ENCODE measurements around the gene FSTL4. TPM values are rescaled to one million over a fixed set of nuclear protein-coding genes. Genes with fewer than 3 reads are reported as not detected.

FSTL4 gene
- total and polyA plus RNA-seq, 9 donors: 0.07 to 0.22 (median 0.15) TPM; not detected in 4

DNA sequence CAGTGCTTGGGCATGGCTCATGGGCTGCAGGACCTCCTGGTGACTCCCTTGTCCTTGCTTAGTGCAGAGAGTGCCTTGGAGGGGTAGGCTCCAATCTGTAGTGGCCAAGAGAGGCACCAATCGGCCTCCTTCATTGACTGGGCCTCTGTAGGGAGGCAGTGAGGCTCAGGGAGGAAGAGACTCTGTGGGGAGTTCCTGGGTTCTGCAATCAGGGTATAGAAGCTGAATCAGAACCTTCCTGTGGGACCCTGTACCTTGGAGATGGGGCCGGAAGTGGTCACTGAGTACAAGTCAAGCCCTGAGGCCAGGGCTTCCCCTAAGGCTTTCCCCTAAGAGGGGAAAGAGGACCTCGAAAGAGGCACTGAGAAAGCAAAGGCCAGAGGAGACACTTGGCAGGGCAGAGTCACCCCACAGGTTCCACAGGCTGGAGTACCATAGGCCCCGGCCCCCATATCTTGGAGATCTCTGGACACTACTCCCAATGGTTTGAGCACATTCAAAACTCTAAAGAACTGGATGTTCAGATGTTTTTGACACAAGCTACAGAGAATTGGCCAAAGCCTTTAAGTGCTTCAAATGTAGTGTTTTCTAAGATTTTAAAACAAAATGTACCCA lies 370.0 kb downstream of the FSTL4 start:
- WGBS, 3 donors: 86 to 92% (median 87%) methylated on average over 4 of the region's 4 CpGs
- no peak overlapping the region for H3K27ac ChIP-seq
- DNase-seq: no peak

DNA sequence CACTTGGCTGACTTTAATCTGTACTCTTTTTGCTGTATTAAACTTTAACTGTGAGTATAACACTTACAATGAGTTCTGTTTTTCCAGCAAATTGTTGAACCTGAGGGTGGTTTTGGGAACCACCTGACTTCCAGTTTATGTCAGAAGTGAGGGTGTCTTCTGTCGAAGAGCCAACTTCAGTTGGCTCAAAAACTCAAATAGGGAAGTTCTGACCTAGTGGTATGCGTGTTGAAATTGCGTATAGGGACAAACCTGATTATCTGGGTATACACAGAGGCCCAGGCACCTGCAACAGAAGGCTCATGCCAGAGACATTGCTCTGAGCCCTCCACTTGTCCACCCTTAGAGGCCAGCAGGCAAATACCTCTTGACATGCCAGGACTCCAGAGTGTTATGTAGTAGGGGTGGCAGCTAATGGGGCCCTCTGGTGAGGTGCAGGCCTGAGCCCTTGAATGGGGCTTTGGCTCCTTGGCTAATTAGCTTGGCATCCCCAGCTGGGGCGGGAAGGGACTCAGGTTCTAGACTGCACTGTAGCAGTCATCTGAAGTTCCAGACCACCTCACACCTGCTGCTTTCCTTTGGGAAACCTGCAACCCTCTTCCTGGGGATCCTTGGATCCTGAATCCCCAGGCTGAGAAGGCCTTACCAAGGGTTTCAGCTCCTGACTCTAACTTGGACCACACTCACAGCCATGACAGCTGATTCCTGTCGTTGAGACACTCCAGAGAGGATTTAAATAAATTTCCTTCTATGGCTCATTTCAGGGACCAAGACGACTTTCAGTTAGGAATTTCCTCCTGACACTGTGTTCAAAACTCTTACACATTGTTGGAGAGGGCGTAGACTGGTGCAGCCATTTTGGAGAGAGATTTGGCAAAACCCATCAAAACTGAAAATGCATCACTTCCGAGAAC lies 370.9 kb downstream of the FSTL4 start:
- Histone ChIP-seq H3K27ac (no peak overlapping the region), H3K27me3 (no peaks in the 10 kb centered on the region), H3K4me3 (no peak overlapping the region), H3K4me1 (ENCODE audit: insufficient read depth) (no peaks in the 10 kb centered on the region), H3K9me3 (no peaks in the 10 kb centered on the region), H3K36me3 (no peaks in the 10 kb centered on the region)
- intact Hi-C loops (cut with DNase I): no loop called here
- WGBS, 3 donors: 81 to 89% (median 82%) methylated on average over 8 of the region's 8 CpGs
- TF ChIP-seq POLR2A (IDR thresholded peaks at IDR 0.05) (no peak), EP300 (IDR thresholded peaks at IDR 0.05) (no peak)
- TF ChIP-seq, protein P1, sequence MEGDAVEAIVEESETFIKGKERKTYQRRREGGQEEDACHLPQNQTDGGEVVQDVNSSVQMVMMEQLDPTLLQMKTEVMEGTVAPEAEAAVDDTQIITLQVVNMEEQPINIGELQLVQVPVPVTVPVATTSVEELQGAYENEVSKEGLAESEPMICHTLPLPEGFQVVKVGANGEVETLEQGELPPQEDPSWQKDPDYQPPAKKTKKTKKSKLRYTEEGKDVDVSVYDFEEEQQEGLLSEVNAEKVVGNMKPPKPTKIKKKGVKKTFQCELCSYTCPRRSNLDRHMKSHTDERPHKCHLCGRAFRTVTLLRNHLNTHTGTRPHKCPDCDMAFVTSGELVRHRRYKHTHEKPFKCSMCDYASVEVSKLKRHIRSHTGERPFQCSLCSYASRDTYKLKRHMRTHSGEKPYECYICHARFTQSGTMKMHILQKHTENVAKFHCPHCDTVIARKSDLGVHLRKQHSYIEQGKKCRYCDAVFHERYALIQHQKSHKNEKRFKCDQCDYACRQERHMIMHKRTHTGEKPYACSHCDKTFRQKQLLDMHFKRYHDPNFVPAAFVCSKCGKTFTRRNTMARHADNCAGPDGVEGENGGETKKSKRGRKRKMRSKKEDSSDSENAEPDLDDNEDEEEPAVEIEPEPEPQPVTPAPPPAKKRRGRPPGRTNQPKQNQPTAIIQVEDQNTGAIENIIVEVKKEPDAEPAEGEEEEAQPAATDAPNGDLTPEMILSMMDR (IDR thresholded peaks at IDR 0.05): no peak
- DNase-seq: no peak

More for the DNA sequence above, 370.0 kb downstream of the FSTL4 start:
- TF ChIP-seq EP300 (IDR thresholded peaks at IDR 0.05) (no peak), POLR2A (IDR thresholded peaks at IDR 0.05) (no peak)
- TF ChIP-seq, protein P1 (IDR thresholded peaks at IDR 0.05): no peak
- Histone ChIP-seq H3K9me3 (no peaks in the 10 kb centered on the region), H3K4me1 (ENCODE audit: insufficient read depth) (no peaks in the 10 kb centered on the region), H3K36me3 (no peaks in the 10 kb centered on the region), H3K27me3 (no peaks in the 10 kb centered on the region), H3K4me3 (no peak overlapping the region)
- intact Hi-C loops (cut with DNase I): no loop called here

DNA sequence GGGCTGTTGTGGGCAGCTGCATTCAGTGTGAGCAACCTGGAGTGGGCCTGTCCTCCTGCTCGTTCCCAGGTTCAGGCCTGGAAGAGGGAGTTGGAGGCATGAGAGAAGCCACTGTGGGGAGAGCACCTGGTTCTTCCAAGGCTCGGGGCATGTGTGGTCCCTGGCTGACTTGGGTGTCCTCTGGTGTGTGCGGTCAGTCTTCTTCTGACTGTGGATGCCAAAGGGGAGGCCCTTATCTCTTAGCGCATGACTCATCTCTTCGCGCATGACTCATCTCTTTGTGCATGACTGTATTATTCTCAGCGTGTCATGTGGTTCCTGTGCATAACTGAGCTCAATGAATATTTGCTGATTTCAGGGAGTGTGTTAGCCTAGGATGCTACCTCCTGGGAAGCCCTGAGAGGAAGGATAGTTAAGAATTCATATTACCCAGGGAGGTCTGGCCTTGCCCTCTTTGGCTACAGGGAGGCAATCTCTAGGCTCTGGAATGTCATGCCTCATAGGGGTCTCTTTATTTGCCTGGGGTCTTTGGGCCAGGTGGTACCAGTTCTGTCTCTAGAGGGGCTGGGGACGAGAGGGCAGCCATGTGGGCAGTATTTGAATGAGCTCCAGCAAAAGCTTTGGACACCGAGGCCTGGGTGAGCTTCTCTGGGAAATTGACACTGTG lies 371.8 kb downstream of the FSTL4 start:
- intact Hi-C loops (cut with DNase I): no loop called here
- Histone ChIP-seq H3K36me3 (no peaks in the 10 kb centered on the region), H3K9me3 (no peaks in the 10 kb centered on the region), H3K4me3 (no peak overlapping the region), H3K27ac (no peak overlapping the region), H3K4me1 (ENCODE audit: insufficient read depth) (no peaks in the 10 kb centered on the region), H3K27me3 (no peaks in the 10 kb centered on the region)
- DNase-seq: peak in 2 of 5 donors; percentile 12 to 27
- TF ChIP-seq POLR2A (IDR thresholded peaks at IDR 0.05) (no peak), EP300 (IDR thresholded peaks at IDR 0.05) (no peak)
- TF ChIP-seq, protein P1 (IDR thresholded peaks at IDR 0.05): no peak
- 56 to 73% (median 69%) methylated on average over 9 of the region's 9 CpGs for WGBS, 3 donors

DNA sequence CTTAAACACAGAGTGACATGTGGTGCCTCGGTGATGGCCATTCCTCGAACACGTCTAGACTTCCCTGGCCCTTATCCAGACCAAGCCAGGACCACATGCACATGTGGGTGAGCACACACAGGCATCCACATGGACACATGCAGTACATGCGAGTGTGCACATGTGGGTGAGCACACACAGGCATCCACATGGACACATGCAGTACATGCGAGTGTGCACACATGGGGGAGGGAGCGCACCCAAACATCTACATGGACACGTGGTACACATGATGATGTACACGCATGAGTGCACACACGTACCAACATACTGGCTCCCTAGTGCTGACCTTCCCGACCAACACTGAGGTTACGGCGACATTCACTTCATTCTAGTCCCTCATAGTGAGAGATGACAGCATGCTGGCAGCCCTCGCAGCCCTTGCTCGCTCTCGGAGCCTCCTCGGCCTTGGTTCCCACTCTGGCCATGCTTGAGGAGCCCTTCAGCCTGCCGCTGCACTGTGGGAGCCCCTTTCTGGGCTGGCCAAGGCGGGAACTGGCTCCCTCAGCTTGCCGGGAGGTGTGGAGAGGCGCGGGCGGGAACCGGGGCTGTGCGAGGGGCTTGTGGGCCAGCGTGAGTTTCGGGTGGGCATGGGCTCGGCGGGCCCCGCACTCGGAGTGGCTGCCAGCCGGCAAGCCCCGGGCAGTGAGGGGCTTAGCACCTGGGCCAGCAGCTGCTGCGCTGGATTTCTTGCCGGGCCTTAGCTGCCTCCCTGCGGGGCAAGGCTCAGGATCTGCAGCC lies 373.7 kb downstream of the FSTL4 start:
- Histone ChIP-seq H3K9me3 (no peaks in the 10 kb centered on the region), H3K27ac (no peak overlapping the region), H3K4me1 (ENCODE audit: insufficient read depth) (no peaks in the 10 kb centered on the region), H3K4me3 (no peak overlapping the region), H3K27me3 (no peaks in the 10 kb centered on the region), H3K36me3 (no peaks in the 10 kb centered on the region)
- peak in 1 of 5 donors; percentile 3 for DNase-seq
- TF ChIP-seq POLR2A (IDR thresholded peaks at IDR 0.05): no peak
- TF ChIP-seq, protein P1 (IDR thresholded peaks at IDR 0.05): no peak
- no peak for TF ChIP-seq EP300 (IDR thresholded peaks at IDR 0.05)
- WGBS, 3 donors: 91 to 94% (median 92%) methylated on average over 29 to 35 of the region's 35 CpGs
- intact Hi-C loops (cut with DNase I): no loop called here

All from ovary (tissue), 9 donors.